ENCODE data around the gene ATG101. TPM values are rescaled to one million over a fixed set of nuclear protein-coding genes. Genes with fewer than 3 reads are reported as not detected.
"Not testable (repeated sequence)": the region's sequence is repeated elsewhere in the genome, so short reads cannot be mapped to it uniquely, and the experiment has no call there.

The ATG101 gene
- total RNA-seq, 4 donors from 2014 or later = 36.7 to 54.7 (median 40.4) TPM

DNA sequence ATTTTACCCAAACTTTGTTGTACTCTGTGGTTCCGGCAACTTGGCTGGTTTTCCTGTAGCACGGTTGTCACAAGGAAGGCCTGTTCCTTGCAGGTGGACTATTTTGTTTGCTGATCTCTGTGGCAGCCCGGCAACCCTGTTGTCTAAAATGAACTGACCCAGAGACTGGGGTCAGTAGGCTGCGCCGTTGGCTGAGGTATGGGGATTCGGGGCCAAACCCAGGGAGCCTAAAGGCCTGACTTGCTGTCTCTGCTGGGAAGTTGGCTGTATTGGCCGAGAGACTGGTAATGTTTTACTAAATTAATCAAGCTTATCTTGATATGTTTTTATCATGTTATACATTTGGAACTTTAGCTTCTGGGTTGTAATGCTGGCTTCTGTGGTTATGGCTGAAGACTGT lies 23.6 kb downstream of the ATG101 start:
- Histone ChIP-seq H3K9me3 (no peaks in the 10 kb centered on the region), H3K27me3 (peaks cover 0 to 60% (median 0%) of the 10 kb centered on the region in 4 donors), H3K36me3 (no peaks in the 10 kb centered on the region), H3K27ac (no peak overlapping the region), H3K4me1 (no peaks in the 10 kb centered on the region), H3K4me3 (no peak overlapping the region)
- intact Hi-C loops (cut with DNase I) = no loop called here
- 78 to 81% methylated on average over 2 to 6 of the region's 7 CpGs for WGBS, 2 donors
- TF ChIP-seq, protein P1, sequence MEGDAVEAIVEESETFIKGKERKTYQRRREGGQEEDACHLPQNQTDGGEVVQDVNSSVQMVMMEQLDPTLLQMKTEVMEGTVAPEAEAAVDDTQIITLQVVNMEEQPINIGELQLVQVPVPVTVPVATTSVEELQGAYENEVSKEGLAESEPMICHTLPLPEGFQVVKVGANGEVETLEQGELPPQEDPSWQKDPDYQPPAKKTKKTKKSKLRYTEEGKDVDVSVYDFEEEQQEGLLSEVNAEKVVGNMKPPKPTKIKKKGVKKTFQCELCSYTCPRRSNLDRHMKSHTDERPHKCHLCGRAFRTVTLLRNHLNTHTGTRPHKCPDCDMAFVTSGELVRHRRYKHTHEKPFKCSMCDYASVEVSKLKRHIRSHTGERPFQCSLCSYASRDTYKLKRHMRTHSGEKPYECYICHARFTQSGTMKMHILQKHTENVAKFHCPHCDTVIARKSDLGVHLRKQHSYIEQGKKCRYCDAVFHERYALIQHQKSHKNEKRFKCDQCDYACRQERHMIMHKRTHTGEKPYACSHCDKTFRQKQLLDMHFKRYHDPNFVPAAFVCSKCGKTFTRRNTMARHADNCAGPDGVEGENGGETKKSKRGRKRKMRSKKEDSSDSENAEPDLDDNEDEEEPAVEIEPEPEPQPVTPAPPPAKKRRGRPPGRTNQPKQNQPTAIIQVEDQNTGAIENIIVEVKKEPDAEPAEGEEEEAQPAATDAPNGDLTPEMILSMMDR (IDR thresholded peaks at IDR 0.05) = no peak
- TF ChIP-seq POLR2A (IDR thresholded peaks at IDR 0.05) = no peak
- DNase-seq = no peak

DNA sequence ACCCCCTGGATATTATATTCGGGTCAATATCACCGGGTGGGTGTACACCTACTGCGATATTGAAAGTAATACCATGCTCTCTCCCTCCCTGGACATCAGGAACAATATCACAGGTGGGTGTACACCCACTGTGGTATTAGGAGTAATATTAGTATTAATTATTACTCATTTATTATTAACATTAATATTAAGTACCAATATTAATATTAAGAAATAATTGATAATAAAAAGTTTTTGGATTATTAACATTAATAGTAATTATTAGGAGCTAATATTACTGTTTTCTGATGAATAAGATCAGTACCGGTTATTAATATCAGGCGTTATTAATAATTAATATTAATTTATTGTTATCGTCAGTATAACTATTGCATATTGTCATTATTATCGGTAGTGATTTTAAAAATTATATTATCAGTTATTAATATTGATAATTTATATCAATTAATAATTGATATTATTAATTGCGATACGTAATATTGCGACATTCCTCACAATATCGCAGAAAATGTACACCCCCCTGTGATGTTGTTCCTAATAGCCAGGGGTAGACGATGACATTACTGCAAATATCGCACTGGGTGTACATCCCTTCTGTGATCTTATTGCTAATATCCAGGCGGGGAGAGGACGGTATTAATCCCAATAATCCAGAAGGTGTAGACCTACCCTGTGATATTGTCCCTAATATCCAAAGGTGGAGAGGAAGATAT lies 26.7 kb downstream of the ATG101 start:
- no peak for TF ChIP-seq POLR2A (IDR thresholded peaks at IDR 0.05)
- TF ChIP-seq, protein P1 (IDR thresholded peaks at IDR 0.05) = no peak
- WGBS, 2 donors = 90% methylated on average over 15 of the region's 15 CpGs
- Histone ChIP-seq H3K4me1 (no peaks in the 10 kb centered on the region), H3K4me3 (no peak overlapping the region), H3K36me3 (no peaks in the 10 kb centered on the region), H3K9me3 (no peaks in the 10 kb centered on the region), H3K27ac (no peak overlapping the region), H3K27me3 (peaks cover 0 to 44% (median 0%) of the 10 kb centered on the region in 4 donors)
- intact Hi-C loops (cut with DNase I) = no loop called here
- DNase-seq = no peak

DNA sequence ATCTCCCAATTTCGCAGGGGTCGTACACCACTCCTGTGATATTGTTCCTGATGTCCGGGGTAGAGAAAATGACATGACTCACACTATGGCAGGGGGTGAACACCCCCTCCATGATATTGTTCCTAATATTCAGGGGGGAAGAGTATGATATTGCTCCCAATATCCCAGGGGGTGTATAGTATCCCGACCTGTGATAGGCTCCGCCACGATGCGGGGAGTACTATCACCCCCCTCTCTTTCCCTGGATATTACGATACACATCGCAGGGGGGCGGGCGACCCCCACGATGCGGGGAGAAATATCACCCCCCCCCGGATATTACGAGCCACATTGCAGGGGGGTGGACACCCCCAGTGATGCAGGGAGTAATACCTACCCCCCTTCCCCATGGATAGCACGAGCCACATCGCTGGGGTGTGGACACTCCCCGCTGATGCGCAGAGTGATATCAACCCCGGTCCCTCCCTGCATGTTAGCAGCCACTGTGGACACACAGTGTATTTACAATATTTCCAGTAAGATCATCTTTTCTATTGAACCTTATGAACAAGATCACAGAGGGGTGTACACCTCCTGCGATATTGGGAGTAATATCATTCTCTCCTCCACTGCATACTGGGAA lies 27.4 kb downstream of the ATG101 start:
- DNase-seq = no peak
- TF ChIP-seq, protein P1 (IDR thresholded peaks at IDR 0.05) = no peak
- no peak for TF ChIP-seq POLR2A (IDR thresholded peaks at IDR 0.05)
- no peaks in the 10 kb centered on the region for H3K4me1 ChIP-seq
- H3K4me3 ChIP-seq = no peak overlapping the region
- intact Hi-C loops (cut with DNase I) = no loop called here
- H3K9me3 ChIP-seq = no peaks in the 10 kb centered on the region
- peaks cover 0 to 46% (median 0%) of the 10 kb centered on the region in 4 donors for H3K27me3 ChIP-seq
- H3K36me3 ChIP-seq = no peaks in the 10 kb centered on the region
- 79 to 81% methylated on average over 11 of the region's 21 CpGs for WGBS, 2 donors
- no peak overlapping the region for H3K27ac ChIP-seq

DNA sequence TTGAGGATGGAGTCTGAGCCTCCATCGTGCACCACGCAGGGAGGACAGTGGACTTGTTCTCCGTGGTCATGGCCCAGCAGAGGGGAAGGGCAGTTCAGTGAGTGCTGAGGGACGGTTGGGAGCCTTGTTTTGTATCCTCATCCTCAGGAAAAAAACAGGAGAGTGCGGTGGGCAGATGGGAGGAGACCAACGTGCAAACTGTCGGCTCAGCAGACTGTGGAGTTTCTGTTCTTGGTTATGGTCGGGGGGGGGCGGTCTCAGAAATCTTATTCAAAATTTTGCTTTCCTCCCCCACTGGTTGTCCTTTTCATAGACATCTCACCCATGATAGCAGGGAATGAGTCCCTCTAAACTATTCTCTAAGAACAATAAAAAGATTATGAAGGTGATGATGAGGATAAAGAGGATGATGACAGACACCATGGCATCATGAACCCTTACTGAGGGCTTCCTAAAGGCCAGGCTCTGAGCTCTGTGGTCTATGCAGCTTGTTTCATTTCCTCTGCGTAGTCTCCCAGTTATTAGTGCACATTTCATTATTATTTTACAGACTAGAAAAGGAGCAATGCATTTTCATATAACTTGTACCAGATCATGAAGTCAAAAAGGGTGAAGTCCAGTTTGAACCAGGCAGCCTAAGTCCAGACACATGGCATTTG lies 34.8 kb downstream of the ATG101 start:
- H3K4me1 ChIP-seq, H3K27ac ChIP-seq: not testable (repeated sequence)

DNA sequence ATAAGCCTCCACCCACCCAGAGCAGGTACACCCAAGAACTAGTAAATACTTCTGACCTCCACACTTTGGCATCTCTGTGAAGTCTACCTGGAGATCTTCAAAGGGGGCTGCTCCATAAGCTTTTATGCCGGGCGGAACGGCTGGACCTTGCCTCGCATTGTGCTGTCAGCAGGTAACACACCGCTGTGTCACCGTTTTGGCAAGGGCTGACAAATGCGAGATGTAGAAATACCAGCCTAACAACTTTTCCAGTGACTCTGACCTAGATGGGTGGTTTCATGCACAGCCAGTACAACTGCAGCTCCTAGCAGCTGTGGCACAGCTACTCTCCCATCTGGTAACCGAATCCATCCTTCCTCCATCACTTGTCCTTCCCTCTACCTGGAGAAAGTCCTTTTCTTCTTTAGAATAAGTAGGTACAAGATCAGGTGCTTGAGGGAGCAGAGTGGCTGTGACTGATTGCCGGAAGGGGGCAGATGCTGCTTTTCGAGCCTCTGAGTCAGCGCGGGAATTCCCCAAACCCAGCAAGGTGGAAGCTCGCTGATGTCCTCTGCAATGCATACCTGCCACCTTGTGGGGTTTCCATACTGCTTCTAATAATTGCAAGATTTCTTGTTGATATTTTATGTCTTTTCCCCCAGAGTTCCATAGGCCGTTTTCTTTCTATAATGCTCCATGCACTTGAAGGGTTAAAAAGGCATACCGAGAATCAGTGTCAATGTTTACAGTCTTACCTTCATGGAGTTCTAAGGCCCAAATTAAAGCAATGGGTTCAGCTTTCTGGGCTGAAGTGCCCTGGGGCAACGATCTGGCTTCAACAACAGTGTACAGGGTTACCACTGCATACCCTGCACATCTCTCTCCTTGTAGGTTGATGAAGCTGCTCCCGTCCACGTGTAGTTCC lies 46.7 kb downstream of the ATG101 start:
- H3K4me1 ChIP-seq = peaks cover 3 to 57% (median 20%) of the 10 kb centered on the region in 3 donors
- intact Hi-C loops (cut with DNase I); DNase-seq; H3K4me3 ChIP-seq; H3K36me3 ChIP-seq; H3K9me3 ChIP-seq: not testable (repeated sequence)
- 23 to 24% methylated on average over 14 to 16 of the region's 18 CpGs for WGBS, 2 donors
- peak overlapping the region in 3 of 4 donors; percentile 27 to 62 (median 58) for H3K27ac ChIP-seq
- TF ChIP-seq, protein P1 (IDR thresholded peaks at IDR 0.05) = peak in 4 of 6 experiments; percentile 31 to 62 (median 48)
- peaks cover 0 to 35% (median 0%) of the 10 kb centered on the region in 4 donors for H3K27me3 ChIP-seq

More for the DNA sequence above, 34.8 kb downstream of the ATG101 start:
- DNase-seq; H3K4me3 ChIP-seq; H3K9me3 ChIP-seq; intact Hi-C loops (cut with DNase I); H3K36me3 ChIP-seq: not testable (repeated sequence)
- WGBS, 2 donors = 67 to 78% methylated on average over 5 to 10 of the region's 10 CpGs
- peaks cover 0 to 33% (median 0%) of the 10 kb centered on the region in 4 donors for H3K27me3 ChIP-seq

DNA sequence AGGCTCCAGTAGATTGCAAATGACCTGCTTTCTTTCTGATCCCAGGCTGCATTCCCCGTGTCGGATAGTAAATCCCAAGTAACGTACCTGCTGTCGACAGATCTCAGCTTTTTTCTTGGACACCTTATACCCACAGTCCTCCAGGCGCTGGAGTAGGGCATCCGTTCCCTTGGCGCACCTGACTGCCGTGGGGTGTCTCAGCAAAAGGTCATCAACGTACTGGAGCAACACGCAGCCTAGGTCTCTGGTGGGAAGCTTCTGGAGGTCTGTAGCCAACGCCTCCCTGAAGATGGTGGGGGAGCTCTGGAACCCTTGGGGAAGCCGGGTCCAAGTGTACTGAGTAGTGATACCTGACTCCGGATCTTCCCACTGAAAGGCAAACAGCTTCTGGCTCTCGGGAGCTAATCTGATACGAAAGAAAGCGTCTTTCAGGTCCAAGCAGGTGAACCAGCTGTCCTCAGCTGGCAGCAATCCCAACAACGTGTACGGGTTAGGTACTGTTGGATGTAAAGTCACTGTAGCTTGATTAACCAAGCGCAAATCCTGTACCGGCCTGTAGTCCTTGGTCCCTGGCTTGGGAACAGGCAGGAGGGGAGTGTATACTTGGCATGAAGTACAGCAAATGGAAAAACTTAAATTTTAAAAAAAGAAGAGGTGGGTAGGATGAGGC lies 48.2 kb downstream of the ATG101 start:
- H3K36me3 ChIP-seq; H3K9me3 ChIP-seq; H3K27ac ChIP-seq; H3K4me3 ChIP-seq; DNase-seq; intact Hi-C loops (cut with DNase I): not testable (repeated sequence)
- peaks cover 0 to 45% (median 0%) of the 10 kb centered on the region in 4 donors for H3K27me3 ChIP-seq
- peaks cover 3 to 63% (median 20%) of the 10 kb centered on the region in 3 donors for H3K4me1 ChIP-seq
- WGBS, 2 donors = 44 to 59% methylated on average over 10 to 14 of the region's 20 CpGs
